ENCODE measurements around the gene GLS2. TPM values are rescaled to one million over a fixed set of nuclear protein-coding genes. Genes with fewer than 3 reads are reported as not detected.

Gene GLS2
- total and polyA plus RNA-seq, 9 of the 15 experiments (the other 6 are each of a cell fraction or from before 2014, with no cell fraction given) = 0.11 TPM; not detected in 8

- TF ChIP-seq NR3C1 (CRISPR knock-in tag; IDR thresholded peaks at IDR 0.05) = no peak
- no peak for TF ChIP-seq SMC3 (conservative IDR thresholded peaks at IDR 0.05; ENCODE audit: insufficient read depth, low read depth, low read length)
- TF ChIP-seq PHF21A (IDR thresholded peaks at IDR 0.05; ENCODE audit: borderline replicate concordance, low read depth) = no peak
- 0 out of 2 replicates have a peak, but pooled peaks have one; percentile 53 for TF ChIP-seq E2F5 (CRISPR knock-in tag; IDR thresholded peaks at IDR 0.05)
- TF ChIP-seq ZNF274 (IDR thresholded peaks at IDR 0.05; ENCODE audit: borderline replicate concordance, low read depth, low read length) = no peak
- peak; percentile 87 for TF ChIP-seq SIN3B (IDR thresholded peaks at IDR 0.05; ENCODE audit: low read depth)
- TF ChIP-seq, protein P1, sequence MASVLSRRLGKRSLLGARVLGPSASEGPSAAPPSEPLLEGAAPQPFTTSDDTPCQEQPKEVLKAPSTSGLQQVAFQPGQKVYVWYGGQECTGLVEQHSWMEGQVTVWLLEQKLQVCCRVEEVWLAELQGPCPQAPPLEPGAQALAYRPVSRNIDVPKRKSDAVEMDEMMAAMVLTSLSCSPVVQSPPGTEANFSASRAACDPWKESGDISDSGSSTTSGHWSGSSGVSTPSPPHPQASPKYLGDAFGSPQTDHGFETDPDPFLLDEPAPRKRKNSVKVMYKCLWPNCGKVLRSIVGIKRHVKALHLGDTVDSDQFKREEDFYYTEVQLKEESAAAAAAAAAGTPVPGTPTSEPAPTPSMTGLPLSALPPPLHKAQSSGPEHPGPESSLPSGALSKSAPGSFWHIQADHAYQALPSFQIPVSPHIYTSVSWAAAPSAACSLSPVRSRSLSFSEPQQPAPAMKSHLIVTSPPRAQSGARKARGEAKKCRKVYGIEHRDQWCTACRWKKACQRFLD (CRISPR knock-in tag; IDR thresholded peaks at IDR 0.05) = 0 out of 2 replicates have a peak, but pooled peaks have one; percentile 50
- TF ChIP-seq NFXL1 (CRISPR knock-in tag; IDR thresholded peaks at IDR 0.05) = no peak
- peak; percentile 84 for TF ChIP-seq NBN (IDR thresholded peaks at IDR 0.05; ENCODE audit: low read depth)
- TF ChIP-seq ZNF668 (CRISPR knock-in tag; IDR thresholded peaks at IDR 0.05) = no peak
- TF ChIP-seq ILK (tag; IDR thresholded peaks at IDR 0.05; ENCODE audit: borderline replicate concordance, low read depth) = no peak
- peak; percentile 56 for TF ChIP-seq SOX6 (IDR thresholded peaks at IDR 0.05)
- TF ChIP-seq, protein P2, sequence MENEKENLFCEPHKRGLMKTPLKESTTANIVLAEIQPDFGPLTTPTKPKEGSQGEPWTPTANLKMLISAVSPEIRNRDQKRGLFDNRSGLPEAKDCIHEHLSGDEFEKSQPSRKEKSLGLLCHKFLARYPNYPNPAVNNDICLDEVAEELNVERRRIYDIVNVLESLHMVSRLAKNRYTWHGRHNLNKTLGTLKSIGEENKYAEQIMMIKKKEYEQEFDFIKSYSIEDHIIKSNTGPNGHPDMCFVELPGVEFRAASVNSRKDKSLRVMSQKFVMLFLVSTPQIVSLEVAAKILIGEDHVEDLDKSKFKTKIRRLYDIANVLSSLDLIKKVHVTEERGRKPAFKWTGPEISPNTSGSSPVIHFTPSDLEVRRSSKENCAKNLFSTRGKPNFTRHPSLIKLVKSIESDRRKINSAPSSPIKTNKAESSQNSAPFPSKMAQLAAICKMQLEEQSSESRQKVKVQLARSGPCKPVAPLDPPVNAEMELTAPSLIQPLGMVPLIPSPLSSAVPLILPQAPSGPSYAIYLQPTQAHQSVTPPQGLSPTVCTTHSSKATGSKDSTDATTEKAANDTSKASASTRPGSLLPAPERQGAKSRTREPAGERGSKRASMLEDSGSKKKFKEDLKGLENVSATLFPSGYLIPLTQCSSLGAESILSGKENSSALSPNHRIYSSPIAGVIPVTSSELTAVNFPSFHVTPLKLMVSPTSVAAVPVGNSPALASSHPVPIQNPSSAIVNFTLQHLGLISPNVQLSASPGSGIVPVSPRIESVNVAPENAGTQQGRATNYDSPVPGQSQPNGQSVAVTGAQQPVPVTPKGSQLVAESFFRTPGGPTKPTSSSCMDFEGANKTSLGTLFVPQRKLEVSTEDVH (IDR thresholded peaks at IDR 0.05; ENCODE audit: low read depth, partially characterized antibody) = no peak
- no peak for TF ChIP-seq ZBTB8A (IDR thresholded peaks at IDR 0.05; ENCODE audit: partially characterized antibody)
- TF ChIP-seq ATF6 (CRISPR knock-in tag; IDR thresholded peaks at IDR 0.05) = peak; percentile 52; the same call in 1 of the 2 replicates
- no peak for TF ChIP-seq KAT7 (CRISPR knock-in tag; IDR thresholded peaks at IDR 0.05; ENCODE audit: borderline replicate concordance)
- peak; percentile 94 for TF ChIP-seq POLR2G (IDR thresholded peaks at IDR 0.05; ENCODE audit: low read depth, low read length)
- TF ChIP-seq PPARD (CRISPR knock-in tag; IDR thresholded peaks at IDR 0.05) = no peak
- TF ChIP-seq SUPT5H (IDR thresholded peaks at IDR 0.05) = peak; percentile 89
- TF ChIP-seq BDP1 (IDR thresholded peaks at IDR 0.05; ENCODE audit: insufficient read depth, insufficient read length) = no peak
- peak; percentile 94 for TF ChIP-seq KDM5B (IDR thresholded peaks at IDR 0.05; ENCODE audit: insufficient replicate concordance, low read depth, low read length)
Observed at GRCh38 chr12:56468216-56469006, 19.6 kb downstream of the GLS2 start, which contains the start of gene SPRYD4 (continued).

All from K562 (cell line).